Measurements from ENCODE around the gene CRIP1.

Gene CRIP1

DNA sequence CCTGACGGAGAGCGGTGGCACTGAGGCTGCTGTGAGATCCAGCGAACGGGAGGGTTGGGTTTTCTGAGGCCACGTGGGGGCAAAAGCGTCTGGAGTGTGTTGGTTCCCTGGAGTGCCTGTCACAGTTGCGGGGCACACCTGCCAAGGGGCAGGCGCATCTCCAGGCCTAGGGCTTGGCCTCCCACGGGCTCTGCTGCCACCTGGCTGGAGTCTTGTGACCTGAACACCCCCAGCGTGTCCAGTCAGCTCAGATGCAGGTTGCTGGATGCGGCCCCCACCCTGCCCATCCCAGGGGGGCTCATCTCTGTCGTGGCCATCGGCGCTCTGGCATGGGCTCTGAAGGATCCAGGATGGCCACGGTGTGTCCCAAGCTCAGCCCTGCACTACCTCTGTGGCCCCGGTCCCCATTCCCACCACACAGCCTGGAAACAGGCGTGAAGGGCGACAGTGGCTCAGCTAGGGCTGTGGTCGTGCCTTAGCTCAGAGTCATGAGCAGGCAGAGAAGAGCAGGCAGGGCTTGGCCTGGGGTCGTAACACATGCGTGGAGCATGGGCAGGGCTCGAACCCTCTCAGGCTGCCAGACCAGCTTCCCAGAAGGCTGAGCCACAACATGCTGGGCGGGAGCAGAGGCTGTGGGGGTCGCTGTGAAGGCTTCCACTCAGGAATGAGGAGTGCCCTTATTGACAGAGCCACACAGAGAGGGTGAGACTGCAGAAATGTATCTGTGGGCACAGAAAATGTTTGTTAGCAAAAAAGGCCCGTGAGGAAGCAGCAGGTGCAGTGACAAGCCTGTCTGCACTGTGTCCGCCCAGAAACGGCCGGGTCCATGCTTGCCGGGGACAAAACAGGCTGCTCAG, 35.6 kb upstream of the CRIP1 start:
- DNase-seq (ENCODE audit: low read depth), result no peak

DNA sequence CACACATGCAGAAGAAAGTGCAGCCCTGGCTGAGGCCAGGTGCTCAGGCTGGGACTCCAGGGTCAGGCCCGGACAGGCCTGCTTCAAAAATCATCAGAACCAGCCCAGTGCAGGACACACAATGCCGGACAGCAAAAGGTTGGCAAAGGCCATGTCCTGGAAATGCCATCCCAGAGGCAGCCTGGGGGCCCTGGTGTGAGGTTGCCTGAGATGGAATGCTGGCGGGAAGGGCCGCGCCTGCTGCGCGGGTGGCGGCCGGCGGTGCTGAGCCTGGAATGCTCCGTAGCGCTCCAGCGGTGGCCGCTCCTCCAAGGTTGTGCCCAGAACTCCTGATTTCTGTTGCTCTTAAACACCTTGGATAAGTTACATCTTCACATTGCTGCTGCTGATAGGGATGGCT, 33.7 kb upstream of the CRIP1 start:
- no peak for DNase-seq (ENCODE audit: low read depth)

DNA sequence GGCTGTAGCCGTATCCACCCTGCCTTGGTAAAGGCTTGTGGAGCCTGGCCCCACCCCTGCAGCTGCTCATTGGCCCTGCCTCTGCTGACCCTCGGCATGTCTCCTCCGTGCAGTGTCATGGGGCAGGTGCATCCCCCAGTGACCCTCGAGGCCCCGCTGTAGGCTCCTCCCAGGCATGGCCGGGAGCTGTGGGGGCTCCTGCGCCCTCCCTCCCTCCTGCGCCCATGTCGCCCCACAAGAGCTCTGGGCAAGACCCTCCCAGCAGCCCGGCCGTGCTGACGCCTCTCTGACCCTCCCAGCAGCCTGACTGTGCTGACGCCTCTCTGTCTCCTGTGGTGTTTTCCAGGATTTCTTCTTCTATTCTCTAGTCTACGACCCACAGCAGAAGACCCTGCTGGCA, 32.8 kb upstream of the CRIP1 start:
- no peak for DNase-seq (ENCODE audit: low read depth)

DNA sequence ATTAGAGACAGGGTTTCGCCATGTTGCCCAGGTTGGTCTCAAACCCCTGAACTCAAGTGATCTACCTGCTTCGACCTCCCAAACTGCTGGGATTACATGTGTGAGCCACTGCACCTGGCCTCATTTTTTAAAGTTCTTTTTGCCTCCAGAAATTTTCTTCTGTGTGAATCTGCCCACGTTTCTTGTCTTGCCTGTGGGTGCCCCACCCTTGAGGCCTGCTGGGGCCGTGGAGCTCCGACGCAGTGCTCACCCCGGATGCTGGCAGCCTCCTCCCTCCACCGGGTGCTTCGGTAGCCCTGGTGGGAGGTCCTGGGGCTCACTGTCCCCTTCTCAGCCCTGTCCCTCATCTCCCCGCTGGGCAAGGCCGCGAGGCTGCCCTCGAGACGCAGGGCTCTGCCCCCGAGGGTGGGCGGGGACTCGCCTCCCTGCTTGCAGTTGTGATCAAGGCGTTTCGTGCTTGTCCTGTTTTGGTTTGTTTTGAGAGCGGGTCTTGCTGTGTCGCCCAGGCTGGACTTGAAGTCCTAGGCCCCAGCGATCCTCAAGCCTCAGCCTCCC, 31.5 kb upstream of the CRIP1 start:
- DNase-seq (ENCODE audit: low read depth), result no peak

DNA sequence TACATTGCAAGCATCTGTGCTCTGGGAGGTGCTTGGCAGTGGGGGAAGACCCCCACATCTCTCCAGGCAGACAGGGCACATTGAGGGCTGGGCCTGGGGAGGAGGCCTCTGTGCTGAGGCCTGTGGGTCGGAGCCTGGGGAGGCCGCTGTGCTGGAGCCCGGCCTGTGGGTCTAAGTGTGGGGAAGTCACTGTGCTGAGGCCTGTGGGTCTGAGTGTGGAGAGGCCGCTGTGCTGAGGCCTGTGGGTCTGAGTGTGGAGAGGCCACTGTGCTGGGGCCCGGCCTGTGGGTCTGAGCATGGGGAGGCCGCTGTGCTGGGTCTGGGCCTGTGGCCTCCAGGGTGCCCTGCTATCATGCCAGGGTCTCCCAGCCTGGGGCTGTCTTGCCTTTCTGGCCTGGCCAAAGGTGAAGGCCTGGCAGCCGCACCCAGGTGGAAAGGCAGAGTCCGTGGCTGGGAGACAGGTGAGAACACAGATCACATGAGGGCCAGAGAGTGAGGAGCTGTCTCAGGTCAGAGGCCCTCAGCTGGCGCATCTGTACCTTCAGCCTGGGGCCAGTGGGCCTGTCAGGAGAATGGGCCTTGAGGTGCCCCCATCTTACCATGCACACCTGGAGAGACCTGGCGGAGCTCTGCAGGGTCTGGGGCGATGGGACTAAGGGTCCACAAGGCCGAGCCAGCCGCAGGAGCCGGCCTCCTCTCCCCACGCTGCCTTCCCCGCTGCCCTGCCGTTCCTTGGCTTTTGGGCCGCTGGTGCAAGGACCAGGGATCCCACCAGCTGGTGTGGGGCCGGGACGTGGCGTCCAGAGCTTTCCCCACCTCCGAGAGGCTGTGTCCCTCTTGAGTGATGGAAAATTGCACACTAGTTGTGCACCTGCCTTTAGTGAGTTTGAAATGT, 30.7 kb upstream of the CRIP1 start:
- DNase-seq (ENCODE audit: low read depth), result no peak

DNA sequence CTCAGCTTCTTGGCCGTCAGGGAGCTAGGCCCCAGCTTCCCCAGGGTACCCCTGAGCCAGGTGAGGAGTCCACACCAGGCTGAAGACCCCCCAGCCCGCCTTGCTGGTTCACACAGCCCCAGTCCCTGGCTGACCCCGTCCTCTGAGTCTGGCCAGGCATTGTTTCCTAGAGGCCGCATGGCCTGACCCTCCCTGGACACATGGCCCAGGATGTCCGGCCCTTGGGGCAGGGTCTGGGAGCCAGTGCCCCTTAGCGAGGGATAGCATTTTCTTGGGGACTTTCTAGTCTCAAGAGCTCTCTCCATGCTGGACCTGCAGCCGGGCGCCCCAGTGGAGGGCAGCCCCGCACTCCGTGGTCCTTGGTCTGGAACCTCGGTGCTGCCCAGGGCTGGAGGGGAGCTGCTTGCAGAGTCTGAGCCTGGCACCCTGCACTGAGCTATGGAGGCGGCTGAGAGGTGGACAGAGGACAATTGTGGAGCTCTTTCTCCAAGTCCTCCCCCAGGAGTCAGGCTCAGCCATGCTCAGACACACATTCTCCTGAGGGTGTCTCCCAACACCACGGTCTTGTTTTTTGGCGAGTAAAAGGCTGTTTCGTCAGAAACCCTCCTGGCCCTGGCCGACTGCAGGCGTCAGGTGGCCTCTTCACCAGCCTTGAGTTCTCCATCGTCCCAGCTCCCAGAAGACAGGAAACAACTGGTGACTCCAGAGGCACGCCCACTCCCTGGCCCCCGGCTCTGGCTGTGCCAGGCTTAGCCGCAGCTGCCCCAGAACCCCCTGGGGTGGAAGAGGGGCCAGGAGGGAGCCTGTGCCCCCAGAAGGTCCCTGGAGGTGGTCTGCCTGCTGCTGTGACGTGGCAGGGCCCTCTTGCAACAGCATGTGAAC, 29.7 kb upstream of the CRIP1 start:
- DNase-seq (ENCODE audit: low read depth), result no peak

DNA sequence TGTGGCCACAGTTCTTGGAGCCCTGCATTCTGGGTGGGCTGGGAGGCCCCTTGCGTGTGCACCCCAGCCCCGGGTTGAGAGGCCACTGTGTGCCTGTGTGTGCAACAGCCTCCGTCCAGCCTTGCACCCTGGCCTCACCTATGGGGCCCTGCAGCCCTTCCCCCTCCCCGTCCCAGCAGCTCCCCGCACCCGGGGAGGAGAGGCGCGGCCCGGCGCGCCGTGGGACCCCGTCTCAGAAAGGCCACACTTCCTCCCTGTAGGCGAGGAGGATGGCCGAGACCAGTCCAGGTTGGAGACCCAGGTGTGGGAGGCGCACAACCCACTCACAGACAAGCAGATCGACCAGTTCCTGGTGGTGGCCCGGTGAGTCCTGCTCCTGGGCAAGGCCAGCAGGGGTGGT, 28.7 kb upstream of the CRIP1 start:
- DNase-seq (ENCODE audit: low read depth), result no peak

DNA sequence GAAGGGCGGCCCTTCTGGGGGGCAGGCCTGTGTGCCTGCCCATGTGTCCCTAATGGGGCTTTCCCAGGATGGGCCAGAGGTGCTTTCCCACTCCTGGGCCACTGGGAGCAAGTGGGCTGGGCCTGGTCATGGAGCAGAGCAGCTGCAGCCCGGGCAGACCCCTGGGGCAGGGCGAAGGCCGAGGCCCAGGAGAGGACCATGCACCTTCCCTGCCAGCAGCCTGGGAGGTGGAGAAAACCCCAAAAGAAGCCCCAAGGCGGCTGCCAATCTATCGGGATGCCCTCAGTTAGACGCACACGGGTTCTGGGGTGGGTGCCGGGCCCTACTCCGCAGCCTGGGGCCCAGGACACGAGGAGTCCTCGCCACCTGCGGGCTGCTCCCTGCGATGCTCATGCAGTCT, 28.1 kb upstream of the CRIP1 start:
- no peak for DNase-seq (ENCODE audit: low read depth)

DNA sequence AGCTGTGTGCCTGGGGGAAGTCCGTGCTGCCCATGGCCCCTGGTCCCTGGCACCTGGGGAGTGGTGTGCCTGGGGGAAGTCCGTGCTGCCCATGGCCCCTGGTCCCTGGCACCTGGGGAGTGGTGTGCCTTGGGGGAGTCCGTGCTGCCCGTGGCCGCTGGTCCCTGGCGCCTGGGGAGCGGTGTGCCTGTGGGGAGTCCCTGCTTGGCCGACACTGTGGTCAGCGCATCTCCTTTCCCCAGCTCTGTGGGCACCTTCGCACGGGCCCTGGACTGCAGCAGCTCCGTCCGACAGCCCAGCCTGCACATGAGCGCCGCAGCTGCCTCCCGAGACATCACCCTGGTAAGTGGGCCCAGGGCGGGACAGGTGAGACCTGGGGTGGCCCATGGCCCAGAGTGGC, 26.6 kb upstream of the CRIP1 start:
- no peak for DNase-seq (ENCODE audit: low read depth)

DNA sequence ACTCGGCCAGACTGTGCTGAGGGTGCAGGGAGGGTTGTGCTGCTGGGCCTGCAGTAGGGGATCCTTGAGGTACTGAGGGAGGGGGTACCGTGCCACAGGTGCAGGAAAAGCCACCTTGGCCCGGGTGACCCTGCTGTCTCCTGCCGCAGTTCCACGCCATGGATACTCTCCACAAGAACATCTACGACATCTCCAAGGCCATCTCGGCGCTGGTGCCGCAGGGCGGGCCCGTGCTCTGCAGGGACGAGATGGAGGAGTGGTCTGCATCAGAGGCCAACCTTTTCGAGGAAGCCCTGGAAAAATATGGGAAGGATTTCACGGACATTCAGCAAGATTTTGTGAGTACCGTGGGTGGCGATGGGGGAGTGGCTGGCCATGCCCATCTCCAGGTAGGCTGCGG, 26.1 kb upstream of the CRIP1 start:
- DNase-seq (ENCODE audit: low read depth), result no peak

DNA sequence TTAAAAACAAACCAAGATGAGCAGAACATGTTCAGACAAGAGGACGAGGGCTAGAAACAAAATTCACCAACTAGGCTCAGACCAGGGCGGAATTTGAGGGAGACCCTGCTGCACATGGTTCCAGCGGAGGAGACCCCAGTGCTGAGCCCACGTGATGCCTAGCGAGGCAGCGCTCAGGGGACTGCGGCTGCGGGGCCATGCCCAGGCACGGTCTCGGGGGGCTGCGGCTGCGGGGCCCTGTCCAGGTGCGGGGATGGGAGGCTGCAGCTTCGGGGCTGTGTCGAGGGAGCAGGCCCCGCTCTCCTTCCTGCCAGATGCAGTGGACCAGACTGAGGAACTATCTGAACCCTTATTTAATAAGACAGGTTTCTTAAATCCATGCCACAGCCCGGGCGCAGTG, 24.8 kb upstream of the CRIP1 start:
- no peak for DNase-seq (ENCODE audit: low read depth)

DNA sequence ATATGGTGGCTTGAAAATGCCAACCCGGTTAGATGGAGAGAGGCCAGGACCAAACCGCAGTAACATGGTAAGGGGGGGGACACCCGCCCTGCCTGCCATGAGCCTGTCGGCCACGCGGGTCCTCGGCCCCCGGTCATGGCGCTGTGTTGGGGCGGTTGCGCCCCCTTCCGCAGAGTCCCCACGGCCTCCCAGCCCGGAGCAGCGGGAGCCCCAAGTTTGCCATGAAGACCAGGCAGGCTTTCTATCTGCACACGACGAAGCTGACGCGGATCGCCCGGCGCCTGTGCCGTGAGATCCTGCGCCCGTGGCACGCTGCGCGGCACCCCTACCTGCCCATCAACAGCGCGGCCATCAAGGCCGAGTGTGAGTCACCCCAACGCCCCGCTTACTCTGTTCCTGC, 22.2 kb upstream of the CRIP1 start:
- no peak for DNase-seq (ENCODE audit: low read depth)

DNA sequence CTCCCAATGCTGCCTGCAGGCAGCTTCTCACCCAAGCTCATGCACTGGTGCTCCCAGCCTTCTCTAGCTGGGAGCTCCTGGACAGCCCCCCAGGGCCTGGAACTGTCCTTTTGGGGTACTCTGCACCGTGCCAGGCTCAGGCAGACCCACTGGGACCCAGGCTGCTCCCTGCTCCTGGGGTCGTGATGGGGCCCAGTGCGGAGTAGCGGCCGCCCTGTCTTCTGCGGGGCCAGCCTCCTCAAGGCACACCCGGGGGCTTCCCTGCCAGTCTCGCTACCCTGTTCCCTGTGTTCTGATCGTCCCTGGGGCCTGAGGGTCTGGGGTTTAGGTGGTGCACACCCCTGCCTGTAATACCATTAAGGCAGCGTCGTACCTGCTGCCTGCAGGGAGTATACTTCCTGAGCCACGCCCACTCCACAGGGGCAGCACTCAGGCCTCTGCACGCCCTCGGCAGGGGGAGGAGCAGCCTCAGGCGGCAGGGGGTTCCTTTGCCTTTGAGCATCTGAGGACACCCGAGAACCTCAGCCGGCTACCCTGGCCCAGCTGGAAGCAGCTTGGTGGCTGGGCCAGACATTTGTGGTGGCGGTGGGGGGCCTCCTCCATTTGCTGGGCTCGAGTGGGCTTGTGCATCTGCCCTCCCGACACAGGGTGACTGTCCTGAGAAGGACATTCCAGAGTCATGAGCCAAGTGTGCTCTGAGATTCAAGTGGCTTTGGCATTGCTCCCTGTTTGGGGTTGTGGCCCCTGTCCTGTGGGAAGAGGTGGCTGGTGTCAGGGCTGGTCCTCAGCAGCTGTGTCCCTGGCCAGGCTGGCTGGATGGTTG, 21.3 kb upstream of the CRIP1 start:
- no peak for DNase-seq (ENCODE audit: low read depth)

DNA sequence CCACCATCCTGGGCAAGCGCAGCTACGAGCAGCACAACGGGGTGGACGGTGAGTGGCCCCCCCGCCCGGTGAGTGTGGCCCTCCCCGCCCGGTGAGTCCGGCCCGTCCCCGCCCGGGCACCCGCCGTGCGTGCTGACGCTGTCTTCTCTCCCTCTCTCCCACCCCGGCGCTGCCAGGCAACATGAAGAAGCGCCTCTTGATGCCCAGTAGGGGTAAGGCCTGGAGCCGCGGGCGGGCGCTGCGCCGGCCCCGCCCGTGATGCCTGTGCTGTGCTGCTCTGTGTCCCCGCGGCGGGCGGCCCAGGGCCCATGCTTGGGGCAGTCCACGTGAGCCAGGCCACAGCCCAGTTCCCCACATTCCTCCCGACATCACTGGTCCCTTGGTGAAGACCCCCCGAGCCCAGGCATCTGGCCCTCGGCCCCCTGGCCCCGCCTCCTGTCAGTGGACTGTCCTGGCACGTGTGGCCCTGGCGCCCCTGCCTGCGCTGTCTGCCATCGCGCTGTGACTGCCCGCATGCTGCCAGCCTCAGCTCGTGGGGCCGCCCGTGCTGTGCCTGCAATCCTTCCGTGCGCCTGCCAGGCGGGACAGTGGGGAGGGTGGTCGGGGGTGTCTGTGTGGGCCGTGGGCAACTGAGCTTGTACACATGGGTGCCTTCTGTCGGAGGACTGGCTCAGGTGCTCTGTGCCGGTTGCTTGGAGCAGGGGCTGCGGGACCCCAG, 20.0 kb upstream of the CRIP1 start:
- no peak for DNase-seq (ENCODE audit: low read depth)

DNA sequence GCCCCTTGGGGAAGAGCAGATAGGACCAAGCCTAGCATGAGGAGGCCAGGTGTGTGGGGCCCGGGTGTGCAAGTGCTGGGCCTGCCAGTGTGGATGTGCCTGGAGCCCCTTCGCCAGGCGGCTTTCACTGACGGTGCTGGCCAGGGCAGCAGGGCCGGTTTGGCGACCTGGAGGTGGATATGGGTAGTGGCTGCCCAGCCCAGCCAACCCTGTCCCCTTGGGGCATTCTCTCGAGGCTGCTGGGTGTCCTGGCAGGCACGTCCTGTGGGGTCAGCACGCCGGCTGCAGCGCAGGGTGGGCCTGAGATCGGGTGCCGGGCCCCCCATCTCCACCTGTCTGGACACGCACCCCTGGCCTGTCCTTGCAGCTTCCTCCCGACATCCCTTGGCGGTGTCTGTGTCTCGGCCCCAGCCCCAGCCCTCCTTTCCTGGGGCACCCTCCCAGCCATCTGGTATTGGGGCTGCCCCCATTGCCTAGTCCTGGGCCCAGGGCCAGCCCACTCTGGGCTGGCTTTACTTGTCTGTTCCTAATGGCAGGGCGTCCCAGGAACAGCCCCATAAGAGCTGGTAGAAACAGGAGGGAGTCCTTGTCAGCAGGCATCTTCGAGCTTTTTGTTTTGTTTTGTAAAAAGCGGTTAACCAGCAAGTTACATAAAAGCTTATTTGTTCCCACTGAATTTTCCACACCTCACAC, 19.3 kb upstream of the CRIP1 start:
- DNase-seq (ENCODE audit: low read depth), result no peak

DNA sequence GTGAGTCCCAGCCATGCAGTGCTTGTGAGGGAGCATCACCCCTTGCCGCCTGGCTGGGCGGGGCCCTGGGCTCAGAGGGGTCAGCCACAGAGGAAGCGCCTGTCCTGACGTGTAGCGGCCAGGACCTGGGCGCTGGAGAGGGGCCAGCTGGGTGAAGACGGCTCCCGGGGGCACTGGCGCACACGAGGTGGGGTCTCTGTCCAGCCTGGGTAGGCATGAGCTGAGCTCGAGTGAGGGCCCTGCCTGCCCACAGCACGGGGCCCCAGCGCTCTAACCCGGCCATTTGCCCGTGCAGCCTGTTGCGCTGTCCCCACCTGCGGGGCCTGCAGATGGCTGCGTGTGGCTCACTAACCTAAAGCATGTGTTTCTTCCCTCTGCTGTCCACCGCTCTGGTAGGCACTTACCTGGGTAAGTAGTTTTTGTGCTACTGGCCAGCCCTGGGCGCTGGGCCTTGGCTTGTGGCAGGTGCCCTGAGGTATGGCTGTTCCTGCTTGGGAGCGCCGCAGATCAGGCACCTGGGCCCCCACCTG, 18.7 kb upstream of the CRIP1 start:
- DNase-seq (ENCODE audit: low read depth), result no peak

DNA sequence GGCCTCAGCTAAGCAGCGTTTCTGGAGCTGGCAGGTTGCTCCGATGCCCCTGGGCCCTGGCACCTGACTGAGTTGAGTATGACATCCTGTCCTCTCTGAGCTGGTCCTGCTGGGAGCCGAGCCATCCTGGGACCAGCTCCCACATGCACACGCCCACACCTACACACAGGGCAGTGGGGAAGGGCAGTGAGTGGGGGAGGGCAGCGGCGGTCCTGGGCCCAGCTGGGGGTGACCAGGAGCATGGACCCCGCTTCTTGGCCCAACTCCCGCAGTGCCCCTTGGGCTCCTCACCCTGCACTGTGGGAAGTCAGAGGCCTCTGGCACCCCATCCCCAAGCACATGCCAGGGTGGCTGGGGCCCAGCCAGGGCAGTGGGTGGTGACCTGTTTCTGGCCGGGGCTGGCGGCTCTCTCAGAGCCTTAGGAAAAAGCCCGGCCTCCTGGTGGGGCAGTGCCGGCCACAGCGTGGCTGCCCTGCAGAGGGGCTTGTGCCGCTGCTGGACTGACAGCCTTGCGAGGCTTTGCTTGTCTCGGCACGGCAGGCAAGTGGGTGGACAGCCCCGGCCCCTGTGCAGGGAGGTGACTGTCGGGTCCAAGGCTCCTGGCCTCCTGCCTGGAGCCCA, 18.0 kb upstream of the CRIP1 start:
- DNase-seq (ENCODE audit: low read depth), result no peak

DNA sequence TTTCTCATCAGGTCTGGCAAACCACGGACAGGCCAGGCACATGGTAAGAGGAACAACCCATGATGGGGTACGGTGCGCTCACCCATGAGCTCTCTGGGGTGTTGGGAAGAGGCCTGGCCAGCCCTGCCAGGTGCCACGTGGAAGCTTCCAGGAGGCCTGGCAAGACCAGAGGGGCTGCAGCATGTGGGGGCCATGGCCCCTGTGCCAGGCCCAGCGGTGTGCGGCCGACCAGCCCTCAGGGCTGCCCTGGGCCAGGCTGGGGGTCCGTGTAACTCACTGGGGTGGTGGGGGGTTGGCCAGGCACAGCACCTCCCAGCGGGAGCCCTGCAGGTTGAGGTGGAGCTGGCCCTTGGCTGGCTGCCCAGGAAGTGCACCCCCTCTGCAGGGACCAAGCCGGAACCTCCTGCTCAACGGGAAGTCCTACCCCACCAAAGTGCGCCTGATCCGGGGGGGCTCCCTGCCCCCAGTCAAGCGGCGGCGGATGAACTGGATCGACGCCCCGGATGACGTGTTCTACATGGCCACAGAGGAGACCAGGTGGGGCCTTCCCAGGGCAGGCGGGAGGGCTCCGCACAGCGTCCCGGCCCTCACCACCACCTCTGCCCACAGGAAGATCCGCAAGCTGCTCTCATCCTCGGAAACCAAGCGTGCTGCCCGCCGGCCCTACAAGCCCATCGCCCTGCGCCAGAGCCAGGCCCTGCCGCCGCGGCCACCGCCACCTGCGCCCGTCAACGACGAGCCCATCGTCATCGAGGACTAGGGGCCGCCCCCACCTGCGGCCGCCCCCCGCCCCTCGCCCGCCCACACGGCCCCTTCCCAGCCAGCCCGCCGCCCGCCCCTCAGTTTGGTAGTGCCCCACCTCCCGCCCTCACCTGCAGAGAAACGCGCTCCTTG, 17.0 kb upstream of the CRIP1 start:
- DNase-seq (ENCODE audit: low read depth), result no peak

All from T follicular helper cell (primary cell).